Measurements from ENCODE around the gene PPP1R15B. TPM values are rescaled to one million over a fixed set of nuclear protein-coding genes. Genes with fewer than 3 reads are reported as not detected.

PPP1R15B gene
- total and polyA plus RNA-seq, 7 experiments from 2014 or later, result 14.1 to 175 (median 72.8) TPM

DNA sequence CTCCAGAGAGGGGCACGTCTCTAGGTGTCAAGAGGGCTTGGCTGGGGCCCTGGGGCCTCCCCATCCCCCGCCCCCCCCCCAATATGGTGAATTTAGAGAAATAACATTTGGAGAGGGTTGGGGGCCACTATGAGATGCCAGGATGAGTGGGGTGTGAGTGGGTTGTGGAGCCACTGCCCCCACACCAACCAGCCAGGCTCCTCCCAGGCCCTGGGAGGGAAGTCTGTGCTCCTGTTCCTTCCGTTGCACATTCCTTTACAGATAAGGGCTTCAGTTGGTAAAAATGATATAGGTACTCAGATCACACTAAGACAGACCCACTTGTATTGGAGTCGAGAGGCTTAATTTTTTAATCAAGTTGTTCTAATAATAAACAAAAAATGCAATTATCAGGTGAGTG is 51.3 kb downstream of the PPP1R15B start:
- H3K9me3 Mint-ChIP-seq, result no peaks in the 10 kb centered on the region
- Histone ChIP-seq H3K9me3 (ENCODE audit: control insufficient read depth in 2 of 3, low read length in 3 of 3) (no peaks in the 10 kb centered on the region), H3K27me3 (ENCODE audit: control insufficient read depth in 2 of 2, insufficient read depth in 2 of 2, low read length in 2 of 2) (no peaks in the 10 kb centered on the region), H3K27ac (ENCODE audit: low read depth, low read length) (no peak overlapping the region), H3K4me3 (ENCODE audit: low read length) (no peak overlapping the region), H3K4me1 (ENCODE audit: control insufficient read depth in 2 of 2, insufficient read depth in 2 of 2, low read length in 2 of 2) (peaks cover 11 to 12% of the 10 kb centered on the region in 2 donors), H3K36me3 (ENCODE audit: control insufficient read depth in 2 of 3, insufficient read depth in 3 of 3, low read length in 3 of 3) (no peaks in the 10 kb centered on the region)
- peak overlapping the region in 1 of 10 donors; percentile 62 for H3K4me3 Mint-ChIP-seq
- peaks cover 7 to 16% (median 11%) of the 10 kb centered on the region in 7 donors for H3K4me1 Mint-ChIP-seq
- no peak for DNase-seq
- no peak for ATAC-seq
- no peaks in the 10 kb centered on the region for H3K36me3 Mint-ChIP-seq
- H3K27ac Mint-ChIP-seq, result no peak overlapping the region
- H3K27me3 Mint-ChIP-seq, result peaks cover 0 to 14% (median 0%) of the 10 kb centered on the region in 5 donors
- intact Hi-C loops (cut with micrococcal nuclease), result loop anchor here in 1 of 2 donors (5.0 kb wide), 1 partner anchor 1093 kb away; no protein-coding TSS in a partner anchor
- ChIA-PET POLR2A (interaction anchor here (1.0 kb wide), 1 partner anchor 11 kb away, joined by 3 read pairs; no protein-coding TSS in a partner anchor), CTCF (interaction anchor here (0.6 kb wide), 1 partner anchor 153 kb away, joined by 3 read pairs; no protein-coding TSS in a partner anchor)

- no peaks in the 10 kb centered on the region for H3K36me3 Mint-ChIP-seq
- ChIA-PET POLR2A (no interaction called here), CTCF (no interaction called here)
- Histone ChIP-seq H3K4me1 (ENCODE audit: control insufficient read depth in 2 of 2, insufficient read depth in 2 of 2, low read length in 2 of 2) (peaks cover 11 to 12% of the 10 kb centered on the region in 2 donors), H3K36me3 (ENCODE audit: control insufficient read depth in 2 of 3, insufficient read depth in 3 of 3, low read length in 3 of 3) (no peaks in the 10 kb centered on the region), H3K27me3 (ENCODE audit: control insufficient read depth in 2 of 2, insufficient read depth in 2 of 2, low read length in 2 of 2) (no peaks in the 10 kb centered on the region), H3K27ac (ENCODE audit: low read depth, low read length) (no peak within 1 kb of the TSS), H3K9me3 (ENCODE audit: control insufficient read depth in 2 of 3, low read length in 3 of 3) (no peaks in the 10 kb centered on the region), H3K4me3 (ENCODE audit: low read length) (no peak within 1 kb of the TSS)
- intact Hi-C loops (cut with micrococcal nuclease), result loop anchor here in 1 of 2 donors (5.0 kb wide), 1 partner anchor 1092 kb away; no protein-coding TSS in a partner anchor
- peaks cover 0 to 14% (median 0%) of the 10 kb centered on the region in 5 donors for H3K27me3 Mint-ChIP-seq
- DNase-seq (no peak), ATAC-seq (no peak)
- no peak within 1 kb of the TSS for H3K27ac Mint-ChIP-seq
- H3K4me1 Mint-ChIP-seq, result peaks cover 7 to 14% (median 9%) of the 10 kb centered on the region in 7 donors
- H3K9me3 Mint-ChIP-seq, result no peaks in the 10 kb centered on the region
- peak within 1 kb of the TSS in 1 of 10 donors; percentile 62 for H3K4me3 Mint-ChIP-seq
Observed at GRCh38 chr1:204359474-204360255, 52.0 kb downstream of the PPP1R15B start, which contains the start of gene PLEKHA6. TSS of gene PLEKHA6 (minus strand) at chr1:204359929. CDS start at chr1:204273727, 86,202 bp downstream.

- Mint-ChIP-seq H3K27me3 (peaks cover 0 to 14% (median 0%) of the 10 kb centered on the region in 5 donors), H3K4me3 (no peak overlapping the region), H3K36me3 (no peaks in the 10 kb centered on the region), H3K9me3 (no peaks in the 10 kb centered on the region), H3K4me1 (peaks cover 6 to 13% (median 7%) of the 10 kb centered on the region in 7 donors), H3K27ac (no peak overlapping the region)
- Histone ChIP-seq H3K9me3 (ENCODE audit: control insufficient read depth in 2 of 3, low read length in 3 of 3) (no peaks in the 10 kb centered on the region), H3K27ac (ENCODE audit: low read depth, low read length) (no peak overlapping the region), H3K27me3 (ENCODE audit: control insufficient read depth in 2 of 2, insufficient read depth in 2 of 2, low read length in 2 of 2) (no peaks in the 10 kb centered on the region), H3K36me3 (ENCODE audit: control insufficient read depth in 2 of 3, insufficient read depth in 3 of 3, low read length in 3 of 3) (no peaks in the 10 kb centered on the region), H3K4me3 (ENCODE audit: low read length) (no peak overlapping the region), H3K4me1 (ENCODE audit: control insufficient read depth in 2 of 2, insufficient read depth in 2 of 2, low read length in 2 of 2) (peaks cover 11% of the 10 kb centered on the region in 2 donors)
- intact Hi-C loops (cut with micrococcal nuclease), result no loop called here
- ATAC-seq, result no peak
- POLR2A ChIA-PET, result no interaction called here
- no peak for DNase-seq
- CTCF ChIA-PET, result no interaction called here
Observed at GRCh38 chr1:204359131-204359473, 52.5 kb downstream of the PPP1R15B start.

DNA sequence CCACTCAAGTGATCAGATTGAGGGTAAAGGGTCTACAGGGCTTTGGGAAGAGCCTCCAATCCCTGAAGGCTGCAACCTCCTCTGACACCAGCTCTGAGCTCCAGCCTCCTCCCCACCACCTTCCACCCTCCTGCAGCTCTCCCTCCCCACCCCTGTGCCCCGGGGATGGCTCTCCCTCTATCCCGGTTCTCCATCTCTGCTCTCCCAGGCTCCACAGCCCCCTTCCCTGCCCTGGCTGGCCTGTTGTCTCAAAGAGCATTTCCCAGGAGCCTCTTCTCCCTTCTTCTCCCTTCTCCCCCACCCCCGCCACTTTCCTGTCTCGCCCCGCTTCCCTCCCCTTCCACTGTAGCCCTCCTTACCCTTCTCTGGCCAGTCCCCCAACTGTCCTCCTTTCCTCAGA is 53.0 kb downstream of the PPP1R15B start:
- intact Hi-C loops (cut with micrococcal nuclease), result no loop called here
- H3K36me3 ChIP-seq (ENCODE audit: control insufficient read depth in 2 of 3, insufficient read depth in 3 of 3, low read length in 3 of 3), result no peaks in the 10 kb centered on the region
- peaks cover 7% of the 10 kb centered on the region in 2 donors for H3K4me1 ChIP-seq (ENCODE audit: control insufficient read depth in 2 of 2, insufficient read depth in 2 of 2, low read length in 2 of 2)
- H3K4me1 Mint-ChIP-seq, result peaks cover 1 to 9% (median 3%) of the 10 kb centered on the region in 7 donors
- peaks cover 0 to 14% (median 0%) of the 10 kb centered on the region in 5 donors for H3K27me3 Mint-ChIP-seq
- no peak for ATAC-seq
- H3K9me3 Mint-ChIP-seq, result no peaks in the 10 kb centered on the region
- ChIA-PET CTCF (no interaction called here), POLR2A (no interaction called here)
- H3K27ac Mint-ChIP-seq, result no peak overlapping the region
- no peak overlapping the region for H3K27ac ChIP-seq (ENCODE audit: low read depth, low read length)
- no peaks in the 10 kb centered on the region for H3K27me3 ChIP-seq (ENCODE audit: control insufficient read depth in 2 of 2, insufficient read depth in 2 of 2, low read length in 2 of 2)
- H3K36me3 Mint-ChIP-seq, result no peaks in the 10 kb centered on the region
- no peak for DNase-seq
- no peaks in the 10 kb centered on the region for H3K9me3 ChIP-seq (ENCODE audit: control insufficient read depth in 2 of 3, low read length in 3 of 3)
- H3K4me3 Mint-ChIP-seq, result no peak overlapping the region
- H3K4me3 ChIP-seq (ENCODE audit: low read length), result no peak overlapping the region

- CTCF ChIA-PET, result no interaction called here
- peak; percentile 61 for ATAC-seq
- intact Hi-C loops (cut with micrococcal nuclease), result no loop called here
Observed at GRCh38 chr1:204357551-204358490, 53.8 kb downstream of the PPP1R15B start.

GRCh38 chr1:204356997-204357396 is 54.6 kb downstream of the PPP1R15B start:
- Histone ChIP-seq H3K27ac (ENCODE audit: low read depth, low read length) (no peak overlapping the region), H3K4me1 (ENCODE audit: control insufficient read depth in 2 of 2, insufficient read depth in 2 of 2, low read length in 2 of 2) (no peaks in the 10 kb centered on the region), H3K4me3 (ENCODE audit: low read length) (no peak overlapping the region), H3K27me3 (ENCODE audit: control insufficient read depth in 2 of 2, insufficient read depth in 2 of 2, low read length in 2 of 2) (no peaks in the 10 kb centered on the region), H3K36me3 (ENCODE audit: control insufficient read depth in 2 of 3, insufficient read depth in 3 of 3, low read length in 3 of 3) (no peaks in the 10 kb centered on the region), H3K9me3 (ENCODE audit: control insufficient read depth in 2 of 3, low read length in 3 of 3) (no peaks in the 10 kb centered on the region)
- intact Hi-C loops (cut with micrococcal nuclease), result no loop called here
- H3K4me1 Mint-ChIP-seq, result peaks cover 0 to 2% (median 0%) of the 10 kb centered on the region in 7 donors
- ChIA-PET CTCF (no interaction called here), POLR2A (no interaction called here)
- ATAC-seq, result no peak
- H3K36me3 Mint-ChIP-seq, result no peaks in the 10 kb centered on the region
- H3K27ac Mint-ChIP-seq, result no peak overlapping the region
- no peak overlapping the region for H3K4me3 Mint-ChIP-seq
- peaks cover 0 to 14% (median 0%) of the 10 kb centered on the region in 5 donors for H3K27me3 Mint-ChIP-seq
- no peaks in the 10 kb centered on the region for H3K9me3 Mint-ChIP-seq
- DNase-seq, result no peak

More at GRCh38 chr1:204357551-204358490, 53.8 kb downstream of the PPP1R15B start:
- Mint-ChIP-seq H3K4me3 (no peak overlapping the region), H3K9me3 (no peaks in the 10 kb centered on the region), H3K36me3 (no peaks in the 10 kb centered on the region), H3K4me1 (peaks cover 0 to 4% (median 2%) of the 10 kb centered on the region in 7 donors), H3K27ac (no peak overlapping the region), H3K27me3 (peaks cover 0 to 14% (median 0%) of the 10 kb centered on the region in 5 donors)
- DNase-seq, result no peak
- H3K36me3 ChIP-seq (ENCODE audit: control insufficient read depth in 2 of 3, insufficient read depth in 3 of 3, low read length in 3 of 3), result no peaks in the 10 kb centered on the region
- POLR2A ChIA-PET, result no interaction called here
- H3K27me3 ChIP-seq (ENCODE audit: control insufficient read depth in 2 of 2, insufficient read depth in 2 of 2, low read length in 2 of 2), result no peaks in the 10 kb centered on the region
- no peak overlapping the region for H3K27ac ChIP-seq (ENCODE audit: low read depth, low read length)
- H3K4me3 ChIP-seq (ENCODE audit: low read length), result no peak overlapping the region
- H3K9me3 ChIP-seq (ENCODE audit: control insufficient read depth in 2 of 3, low read length in 3 of 3), result no peaks in the 10 kb centered on the region
- peaks cover under 1% of the 10 kb centered on the region in 2 donors for H3K4me1 ChIP-seq (ENCODE audit: control insufficient read depth in 2 of 2, insufficient read depth in 2 of 2, low read length in 2 of 2)

Data from naive thymus-derived CD4-positive, alpha-beta T cell (primary cell).